K562 (cell line): ENCODE measurements around the gene ACSL5.

Source experiments
- CHD2 ChIP-seq: IDR thresholded peaks from 2 replicates; pipeline ENCODE4 v1.6.1; 2011; ENCODE audit warnings: low read depth, low read length
- EP300 ChIP-seq: IDR thresholded peaks from 2 replicates; pipeline ENCODE4 v1.6.1; 2012; ENCODE audit warnings: low read length, improper control_type of control experiment
- FOXM1 ChIP-seq, 2 experiments: fragments of 450-650 bp in 1 of 2; sonication (generic) in 1 of 2; formaldehyde crosslinking in 1 of 2; IDR thresholded peaks; 2 replicates each; pipeline versions ENCODE4 v1.6.1 to v1.9.0; 2017 to 2022; ENCODE audit warnings: low read depth in 2 of 2, mild to moderate bottlenecking in 2 of 2, missing genetic modification reagents in 1 of 2, moderate library complexity in 1 of 2
- GABPA ChIP-seq: fragments of 200-800 bp; sonication (Bioruptor generic); conservative IDR thresholded peaks from 2 replicates; pipeline ENCODE4 v1.6.1; 2016; ENCODE audit warnings: low read depth, missing genetic modification characterization, missing compliant biosample characterization
- HOXB6 ChIP-seq: fragments of 250-450 bp; sonication (Bioruptor Pico); IDR thresholded peaks from 2 replicates; pipeline ENCODE4 v1.5.1; 2022; ENCODE audit warnings: mild to moderate bottlenecking, borderline replicate concordance
- MEF2D ChIP-seq: conservative IDR thresholded peaks from 2 replicates; pipeline ENCODE4 v1.6.1; 2016; ENCODE audit warnings: low read depth, missing genetic modification characterization, missing compliant biosample characterization
- POLR2A ChIP-seq: fragments of 450-650 bp; conservative IDR thresholded peaks from 2 replicates; pipeline ENCODE4 v1.6.1; 2016
- RAD21 ChIP-seq, 2 experiments: fragments of 250-450 bp in 1 of 2; fragments of 450-650 bp in 1 of 2; sonication (Bioruptor Pico) in 1 of 2; formaldehyde crosslinking in 1 of 2; IDR thresholded peaks in 1 of 2; conservative IDR thresholded peaks in 1 of 2; 2 replicates each; pipeline versions ENCODE4 v1.4.0 to v1.8.0; 2020 to 2022; ENCODE audit warnings: mild to moderate bottlenecking in 2 of 2, moderate library complexity in 1 of 2
- SIRT6 ChIP-seq: IDR thresholded peaks from one replicate; pipeline ENCODE4 v1.6.1; 2012; ENCODE audit warnings: low read depth, mild to moderate bottlenecking, control low read depth, inconsistent platforms, low read length, moderate library complexity
- U2AF1 ChIP-seq: fragments of 200-400 bp; formaldehyde crosslinking; optimal IDR thresholded peaks from 2 replicates; pipeline ENCODE3; 2017; ENCODE audit warnings: mild to moderate bottlenecking, low read depth, low read length, moderate library complexity
- ZNF24 ChIP-seq: fragments of 450-650 bp; IDR thresholded peaks from 2 replicates; pipeline ENCODE4 v1.6.1; 2016
- TF ChIP-seq, protein P1 (sequence below), 2 experiments: fragments of 450-650 bp; formaldehyde crosslinking in 1 of 2; IDR thresholded peaks; 2 replicates each; pipeline versions ENCODE4 v1.4.0 to v1.6.1; 2014 to 2020; ENCODE audit warnings: mild to moderate bottlenecking in 2 of 2, borderline replicate concordance in 1 of 2, low read depth in 1 of 2
- TF ChIP-seq, protein P2 (sequence below), 3 experiments: IDR thresholded peaks in 2 of 3; conservative IDR thresholded peaks in 1 of 3; 2 replicates each; pipeline ENCODE4 v1.5.1; 2011 to 2012; ENCODE audit warnings: low read length in 3 of 3, mild to moderate bottlenecking in 3 of 3, control low read depth in 2 of 3, improper control_type of control experiment in 1 of 3, inconsistent platforms in 1 of 3, low read depth in 1 of 3, mixed read lengths in 1 of 3, moderate library complexity in 1 of 3; ENCODE audit not compliant: insufficient read depth in 2 of 3

- no peak for TF ChIP-seq RAD21 (CRISPR knock-in tag; conservative IDR thresholded peaks at IDR 0.05 in 1 of 2, IDR thresholded peaks at IDR 0.05 in 1 of 2)
- TF ChIP-seq, protein P1, sequence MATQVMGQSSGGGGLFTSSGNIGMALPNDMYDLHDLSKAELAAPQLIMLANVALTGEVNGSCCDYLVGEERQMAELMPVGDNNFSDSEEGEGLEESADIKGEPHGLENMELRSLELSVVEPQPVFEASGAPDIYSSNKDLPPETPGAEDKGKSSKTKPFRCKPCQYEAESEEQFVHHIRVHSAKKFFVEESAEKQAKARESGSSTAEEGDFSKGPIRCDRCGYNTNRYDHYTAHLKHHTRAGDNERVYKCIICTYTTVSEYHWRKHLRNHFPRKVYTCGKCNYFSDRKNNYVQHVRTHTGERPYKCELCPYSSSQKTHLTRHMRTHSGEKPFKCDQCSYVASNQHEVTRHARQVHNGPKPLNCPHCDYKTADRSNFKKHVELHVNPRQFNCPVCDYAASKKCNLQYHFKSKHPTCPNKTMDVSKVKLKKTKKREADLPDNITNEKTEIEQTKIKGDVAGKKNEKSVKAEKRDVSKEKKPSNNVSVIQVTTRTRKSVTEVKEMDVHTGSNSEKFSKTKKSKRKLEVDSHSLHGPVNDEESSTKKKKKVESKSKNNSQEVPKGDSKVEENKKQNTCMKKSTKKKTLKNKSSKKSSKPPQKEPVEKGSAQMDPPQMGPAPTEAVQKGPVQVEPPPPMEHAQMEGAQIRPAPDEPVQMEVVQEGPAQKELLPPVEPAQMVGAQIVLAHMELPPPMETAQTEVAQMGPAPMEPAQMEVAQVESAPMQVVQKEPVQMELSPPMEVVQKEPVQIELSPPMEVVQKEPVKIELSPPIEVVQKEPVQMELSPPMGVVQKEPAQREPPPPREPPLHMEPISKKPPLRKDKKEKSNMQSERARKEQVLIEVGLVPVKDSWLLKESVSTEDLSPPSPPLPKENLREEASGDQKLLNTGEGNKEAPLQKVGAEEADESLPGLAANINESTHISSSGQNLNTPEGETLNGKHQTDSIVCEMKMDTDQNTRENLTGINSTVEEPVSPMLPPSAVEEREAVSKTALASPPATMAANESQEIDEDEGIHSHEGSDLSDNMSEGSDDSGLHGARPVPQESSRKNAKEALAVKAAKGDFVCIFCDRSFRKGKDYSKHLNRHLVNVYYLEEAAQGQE (IDR thresholded peaks at IDR 0.05; ENCODE audit: borderline replicate concordance) = no peak
- TF ChIP-seq, protein P1 (CRISPR knock-in tag; IDR thresholded peaks at IDR 0.05; ENCODE audit: low read depth) = no peak
- no peak for TF ChIP-seq FOXM1 (IDR thresholded peaks at IDR 0.05; ENCODE audit: low read depth)
- TF ChIP-seq FOXM1 (CRISPR knock-in tag; IDR thresholded peaks at IDR 0.05; ENCODE audit: low read depth) = no peak
- TF ChIP-seq HOXB6 (CRISPR knock-in tag) = no peak
- no peak for TF ChIP-seq SIRT6
- no peak for TF ChIP-seq GABPA
- no peak for TF ChIP-seq POLR2A
- TF ChIP-seq CHD2 = no peak
- TF ChIP-seq U2AF1 = no peak
- no peak for TF ChIP-seq MEF2D (tag)
- TF ChIP-seq EP300 = no peak
- no peak for TF ChIP-seq ZNF24
- TF ChIP-seq, protein P2, sequence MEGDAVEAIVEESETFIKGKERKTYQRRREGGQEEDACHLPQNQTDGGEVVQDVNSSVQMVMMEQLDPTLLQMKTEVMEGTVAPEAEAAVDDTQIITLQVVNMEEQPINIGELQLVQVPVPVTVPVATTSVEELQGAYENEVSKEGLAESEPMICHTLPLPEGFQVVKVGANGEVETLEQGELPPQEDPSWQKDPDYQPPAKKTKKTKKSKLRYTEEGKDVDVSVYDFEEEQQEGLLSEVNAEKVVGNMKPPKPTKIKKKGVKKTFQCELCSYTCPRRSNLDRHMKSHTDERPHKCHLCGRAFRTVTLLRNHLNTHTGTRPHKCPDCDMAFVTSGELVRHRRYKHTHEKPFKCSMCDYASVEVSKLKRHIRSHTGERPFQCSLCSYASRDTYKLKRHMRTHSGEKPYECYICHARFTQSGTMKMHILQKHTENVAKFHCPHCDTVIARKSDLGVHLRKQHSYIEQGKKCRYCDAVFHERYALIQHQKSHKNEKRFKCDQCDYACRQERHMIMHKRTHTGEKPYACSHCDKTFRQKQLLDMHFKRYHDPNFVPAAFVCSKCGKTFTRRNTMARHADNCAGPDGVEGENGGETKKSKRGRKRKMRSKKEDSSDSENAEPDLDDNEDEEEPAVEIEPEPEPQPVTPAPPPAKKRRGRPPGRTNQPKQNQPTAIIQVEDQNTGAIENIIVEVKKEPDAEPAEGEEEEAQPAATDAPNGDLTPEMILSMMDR (IDR thresholded peaks at IDR 0.05 in 2 of 3, conservative IDR thresholded peaks at IDR 0.05 in 1 of 3; ENCODE audit: insufficient read depth in 2 of 3, low read depth in 1 of 3, low read length in 3 of 3) = no peak
These were observed 10.2 kb downstream of the ACSL5 start for GRCh38 chr10:112384141-112384540.
